Fibroblast of pulmonary artery (primary cell): ENCODE measurements around the gene ASPG.

Experiments used
- DNase-seq: peaks from one replicate; pipeline ENCODE4 v3.0.0-alpha.2; 2010; ENCODE audit warnings: low read depth
- H3K4me3 ChIP-seq: replicated peaks from 2 replicates; pipeline ENCODE4 v1.5.1; 2011; ENCODE audit warnings: low read depth, mild to moderate bottlenecking, control low read depth, low read length, moderate library complexity
- CTCF ChIP-seq: IDR thresholded peaks from 2 replicates; pipeline ENCODE4 v1.5.1; 2011; ENCODE audit warnings: mild to moderate bottlenecking, control low read depth, low read length, inconsistent platforms; ENCODE audit errors: missing control alignments

Gene ASPG

DNA sequence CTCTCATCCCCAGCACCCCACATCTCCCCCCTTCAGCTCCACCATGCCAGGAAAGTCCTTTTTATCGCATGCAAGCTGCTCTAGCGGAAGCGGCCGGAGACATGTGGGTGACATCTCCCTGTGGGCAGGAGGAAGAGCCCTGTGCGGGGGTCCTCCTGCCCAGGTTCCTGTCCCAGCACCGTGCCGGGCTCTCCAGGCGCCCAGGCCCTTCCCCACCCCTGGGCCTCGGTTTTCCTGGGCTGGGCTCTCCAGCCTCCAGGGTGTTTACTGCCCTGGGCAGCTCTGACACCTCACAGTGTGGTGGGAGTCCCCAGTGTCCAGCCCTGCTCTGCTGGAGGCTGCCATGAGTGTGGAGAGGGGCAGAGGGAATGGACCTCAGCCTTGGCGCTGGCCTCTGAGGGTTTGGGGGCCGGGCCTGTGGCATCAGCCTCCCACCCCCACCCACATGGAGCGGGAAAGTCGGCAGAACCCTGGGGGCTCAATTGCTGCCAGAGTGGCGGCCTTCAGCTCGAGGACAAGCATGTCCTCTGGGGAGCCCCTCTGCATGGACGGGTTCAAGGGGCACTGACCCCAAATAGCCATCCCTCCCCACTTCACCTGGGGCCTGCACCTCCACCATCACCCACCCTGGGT lies 16.9 kb downstream of the ASPG start:
- no peak for DNase-seq
- no peak for TF ChIP-seq CTCF
- H3K4me3 ChIP-seq: no peak overlapping the region

DNA sequence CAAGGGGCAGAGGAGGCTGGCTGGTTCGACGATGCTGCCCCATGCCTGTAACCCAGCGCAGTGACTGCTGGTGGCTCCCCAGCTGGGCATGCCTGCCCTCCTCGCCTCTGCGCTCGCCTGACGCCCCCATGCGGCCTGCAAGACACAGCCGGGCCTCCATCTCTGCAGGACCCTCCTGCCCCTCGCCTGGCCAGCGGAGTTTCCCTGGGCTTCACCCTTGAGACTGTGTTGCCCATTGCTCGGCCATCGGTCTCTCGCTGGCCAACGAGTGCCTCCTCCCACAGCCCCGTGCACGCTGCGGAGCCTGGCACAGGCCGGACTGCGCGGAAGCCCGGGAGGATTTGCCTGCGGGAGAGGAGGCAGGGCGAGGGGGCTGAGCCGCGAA lies 17.6 kb downstream of the ASPG start:
- no peak for TF ChIP-seq CTCF
- DNase-seq: no peak
- no peak overlapping the region for H3K4me3 ChIP-seq

DNA sequence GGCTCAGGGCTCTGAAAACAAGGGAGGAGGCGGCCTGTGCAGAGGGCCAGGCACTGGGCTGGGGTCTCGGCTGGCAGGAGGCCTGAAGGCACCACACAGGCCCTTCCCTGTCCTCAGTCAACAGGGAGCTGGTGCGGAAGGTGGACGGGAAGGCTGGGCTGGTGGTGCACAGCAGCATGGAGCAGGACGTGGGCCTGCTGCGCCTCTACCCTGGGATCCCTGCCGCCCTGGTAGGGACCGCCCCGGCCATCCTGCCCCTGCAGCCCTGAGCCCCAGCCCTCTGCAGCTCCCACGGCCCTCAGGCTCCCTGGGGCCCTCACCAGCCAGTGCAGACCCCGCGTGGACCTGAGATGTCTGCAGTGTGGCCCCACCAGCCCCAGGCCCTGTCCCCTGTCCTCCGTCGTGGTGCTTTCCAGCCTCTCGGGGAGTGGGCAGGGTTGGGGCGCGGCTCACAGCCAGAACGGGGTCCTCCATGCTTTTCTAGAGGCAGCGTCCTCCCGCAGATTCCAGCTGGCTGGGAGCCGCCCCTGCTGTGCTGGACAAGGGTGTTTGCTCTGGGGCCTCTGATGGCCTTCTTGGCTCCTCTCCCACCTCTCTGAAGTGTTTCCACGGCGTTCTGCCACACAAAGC lies 18.1 kb downstream of the ASPG start:
- DNase-seq: no peak
- no peak for TF ChIP-seq CTCF
- H3K4me3 ChIP-seq: no peak overlapping the region

GRCh38 chr14:104104076-104104901 lies 18.8 kb downstream of the ASPG start:
- no peak overlapping the region for H3K4me3 ChIP-seq
- DNase-seq: no peak
- TF ChIP-seq CTCF: no peak

- no peak for TF ChIP-seq CTCF
- H3K4me3 ChIP-seq: no peak overlapping the region
- no peak for DNase-seq
Measured at GRCh38 chr14:104105071-104105821, 19.7 kb downstream of the ASPG start.

GRCh38 chr14:104105822-104106470 lies 20.4 kb downstream of the ASPG start:
- no peak overlapping the region for H3K4me3 ChIP-seq
- TF ChIP-seq CTCF: no peak
- no peak for DNase-seq
